ENCODE data around the gene CEP164.

GRCh38 chr11:117356126-117356890 lies 28.7 kb downstream of the CEP164 start:
- no peak for TF ChIP-seq CTCF (IDR thresholded peaks at IDR 0.05)
- no peak for TF ChIP-seq POLR2A (IDR thresholded peaks at IDR 0.05)

All from lower leg skin (tissue), 3 donors.